Calu3 (cell line): ENCODE results near the gene H1-8. TPM values are rescaled to one million over a fixed set of nuclear protein-coding genes. Genes with fewer than 3 reads are reported as not detected.
"Not testable (repeated sequence)": the region's sequence is repeated elsewhere in the genome, so short reads cannot be mapped to it uniquely, and the experiment has no call there.

ENCODE experiments used
- BruUV-seq: library from RNA; stranded (reverse); fragments of 400-500 nt; replicated peaks from 2 replicates; lab custom pipeline; 2021; lab: Mats Ljungman, UMichigan
- CTCF ChIA-PET: fragments of 300-600 bp; sonication (Branson Sonifier 250); formaldehyde crosslinking; loops from one replicate; lab custom pipeline; 2022; ENCODE audit warnings: antibody characterized with exemption; lab: Charles Lee
- DNase-seq: peaks from one replicate; pipeline ENCODE4 v3.0.0; 2022
- H3K27ac Mint-ChIP-seq: one replicate; pipeline ENCODE4 v1.8.0; 2022; ENCODE audit warnings: mixed read lengths; ENCODE audit not compliant: unreplicated experiment
- H3K27me3 Mint-ChIP-seq: one replicate; pipeline ENCODE4 v1.8.0; 2022; ENCODE audit warnings: mixed read lengths; ENCODE audit not compliant: unreplicated experiment
- H3K36me3 Mint-ChIP-seq: one replicate; pipeline ENCODE4 v1.8.0; 2022; ENCODE audit warnings: mild to moderate bottlenecking, moderate library complexity, mixed read lengths; ENCODE audit not compliant: insufficient read depth, unreplicated experiment
- H3K4me1 Mint-ChIP-seq: one replicate; pipeline ENCODE4 v1.8.0; 2022; ENCODE audit warnings: mild to moderate bottlenecking, low read depth, mixed read lengths; ENCODE audit not compliant: unreplicated experiment
- H3K4me3 Mint-ChIP-seq: one replicate; pipeline ENCODE4 v1.8.0; 2022; ENCODE audit warnings: mild to moderate bottlenecking, low read depth, moderate library complexity, mixed read lengths; ENCODE audit not compliant: unreplicated experiment
- H3K9me3 Mint-ChIP-seq: one replicate; pipeline ENCODE4 v1.8.0; 2022; ENCODE audit warnings: low read depth, mixed read lengths; ENCODE audit not compliant: unreplicated experiment
- intact Hi-C: fragments of 100-400 bp; cut with micrococcal nuclease; formaldehyde crosslinking; loops from one replicate; pipeline ENCODE4 v1.10.0; 2022; ENCODE audit not compliant: unreplicated experiment
- total RNA-seq: library from RNA; stranded (reverse); gene quantifications from 2 replicates; pipeline ENCODE4 v1.2.3, GENCODE V29; 2022
- TF ChIP-seq, protein P1 (sequence below): fragments of 200-600 bp; IDR thresholded peaks from one replicate; pipeline ENCODE4 v1.8.0; 2022; ENCODE audit warnings: antibody characterized with exemption; ENCODE audit not compliant: unreplicated experiment

Gene H1-8
- total RNA-seq, 1 experiment from 2014 or later: not detected

DNA sequence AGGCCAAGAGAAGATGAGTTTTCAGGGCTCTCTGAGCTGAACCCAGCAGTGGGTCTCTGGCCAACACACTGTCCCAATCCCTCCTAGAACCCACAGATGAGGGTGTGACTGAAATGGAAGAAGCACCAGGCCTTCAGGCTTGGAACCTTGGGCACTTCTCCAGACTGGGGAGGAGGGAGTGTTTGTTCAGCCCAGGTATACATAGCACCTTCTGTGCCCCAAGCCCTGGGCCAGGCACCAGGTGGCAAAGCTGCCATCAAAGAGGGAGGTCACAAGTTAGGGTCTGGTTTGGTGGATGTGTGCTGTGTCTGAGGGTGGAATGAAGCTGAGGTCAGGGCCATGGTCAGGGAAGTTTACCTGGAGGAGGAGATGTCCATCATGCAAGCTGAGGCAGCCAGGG lies 30.4 kb upstream of the H1-8 start:
- no peak for DNase-seq
- H3K4me3 Mint-ChIP-seq: no peak overlapping the region
- intact Hi-C loops: no loop called here
- no peaks in the 10 kb centered on the region for H3K9me3 Mint-ChIP-seq
- H3K36me3 Mint-ChIP-seq: no peaks in the 10 kb centered on the region
- TF ChIP-seq, protein P1, sequence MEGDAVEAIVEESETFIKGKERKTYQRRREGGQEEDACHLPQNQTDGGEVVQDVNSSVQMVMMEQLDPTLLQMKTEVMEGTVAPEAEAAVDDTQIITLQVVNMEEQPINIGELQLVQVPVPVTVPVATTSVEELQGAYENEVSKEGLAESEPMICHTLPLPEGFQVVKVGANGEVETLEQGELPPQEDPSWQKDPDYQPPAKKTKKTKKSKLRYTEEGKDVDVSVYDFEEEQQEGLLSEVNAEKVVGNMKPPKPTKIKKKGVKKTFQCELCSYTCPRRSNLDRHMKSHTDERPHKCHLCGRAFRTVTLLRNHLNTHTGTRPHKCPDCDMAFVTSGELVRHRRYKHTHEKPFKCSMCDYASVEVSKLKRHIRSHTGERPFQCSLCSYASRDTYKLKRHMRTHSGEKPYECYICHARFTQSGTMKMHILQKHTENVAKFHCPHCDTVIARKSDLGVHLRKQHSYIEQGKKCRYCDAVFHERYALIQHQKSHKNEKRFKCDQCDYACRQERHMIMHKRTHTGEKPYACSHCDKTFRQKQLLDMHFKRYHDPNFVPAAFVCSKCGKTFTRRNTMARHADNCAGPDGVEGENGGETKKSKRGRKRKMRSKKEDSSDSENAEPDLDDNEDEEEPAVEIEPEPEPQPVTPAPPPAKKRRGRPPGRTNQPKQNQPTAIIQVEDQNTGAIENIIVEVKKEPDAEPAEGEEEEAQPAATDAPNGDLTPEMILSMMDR: no peak
- H3K27ac Mint-ChIP-seq: no peak overlapping the region
- no TSS peak for BruUV-seq
- CTCF ChIA-PET: interaction anchor here (0.9 kb wide), 1 partner anchor 8 kb away, joined by 3 read pairs; no protein-coding TSS in a partner anchor
- H3K27me3 Mint-ChIP-seq: no peaks in the 10 kb centered on the region
- H3K4me1 Mint-ChIP-seq: no peaks in the 10 kb centered on the region

DNA sequence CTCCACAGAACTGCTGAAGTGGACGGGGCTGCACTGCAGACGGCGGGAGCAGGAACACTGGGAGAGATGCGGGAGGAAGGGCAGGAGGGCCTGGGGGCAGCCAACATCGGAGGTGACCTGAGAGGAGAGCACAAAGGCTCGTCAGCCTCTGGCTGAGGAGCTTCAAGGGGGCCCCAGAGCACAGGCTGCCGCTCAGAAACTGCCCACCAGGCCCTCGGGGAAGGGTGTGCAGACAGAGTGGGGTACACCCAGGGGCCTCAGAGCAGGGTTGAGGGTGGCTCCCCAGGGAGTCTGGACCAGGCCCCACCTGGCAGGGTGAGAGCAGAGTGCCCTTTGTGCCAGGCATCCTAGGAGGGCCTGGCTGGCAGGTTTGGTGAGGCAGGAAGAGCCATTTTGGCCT lies 29.3 kb upstream of the H1-8 start:
- intact Hi-C loops: no loop called here
- H3K4me1 Mint-ChIP-seq: no peaks in the 10 kb centered on the region
- TF ChIP-seq, protein P1: no peak
- DNase-seq: no peak
- no peak overlapping the region for H3K4me3 Mint-ChIP-seq
- H3K27ac Mint-ChIP-seq: no peak overlapping the region
- CTCF ChIA-PET: no interaction called here
- H3K9me3 Mint-ChIP-seq: no peaks in the 10 kb centered on the region
- no peaks in the 10 kb centered on the region for H3K36me3 Mint-ChIP-seq
- H3K27me3 Mint-ChIP-seq: no peaks in the 10 kb centered on the region
- no TSS peak for BruUV-seq

DNA sequence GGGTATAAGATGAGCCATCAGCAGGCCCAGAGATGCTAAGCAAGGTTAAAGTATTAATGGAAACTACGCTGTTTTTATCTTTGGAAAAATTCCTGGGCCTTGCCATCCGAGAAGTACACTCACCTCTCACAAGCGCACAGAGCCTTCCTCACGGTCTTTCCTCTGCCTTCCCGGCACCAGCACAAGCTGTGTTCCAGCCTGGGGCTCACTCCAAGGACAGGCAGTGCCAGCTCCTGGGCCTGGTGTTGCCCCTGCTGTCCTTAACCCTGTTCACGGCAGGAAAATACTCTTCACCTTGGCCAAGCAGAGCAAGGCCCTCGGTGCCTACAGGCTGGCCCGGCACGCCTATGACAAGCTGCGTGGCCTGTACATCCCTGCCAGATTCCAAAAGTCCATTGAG lies 28.9 kb upstream of the H1-8 start:
- H3K27me3 Mint-ChIP-seq: no peaks in the 10 kb centered on the region
- CTCF ChIA-PET: no interaction called here

DNA sequence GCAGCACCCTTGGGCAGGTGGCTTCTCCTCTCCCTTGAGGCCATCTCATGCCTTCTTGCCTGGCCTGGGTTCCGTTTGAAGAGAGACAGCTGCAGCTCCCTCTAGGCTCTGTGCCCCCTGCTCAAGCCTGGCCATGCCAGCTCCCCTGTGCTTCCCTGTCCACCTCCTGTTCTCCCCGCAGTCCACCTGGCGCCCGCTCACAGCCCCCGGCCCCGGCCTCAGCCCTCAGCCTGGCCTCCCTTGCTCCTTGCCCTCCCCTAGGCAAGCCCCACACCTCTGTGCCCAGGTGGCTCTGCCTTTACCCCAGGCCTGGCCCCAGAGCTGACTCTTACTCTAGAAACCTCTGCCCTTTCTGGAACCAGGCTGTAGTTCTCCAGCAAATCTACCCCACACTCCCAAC lies 28.4 kb upstream of the H1-8 start:
- CTCF ChIA-PET: no interaction called here
- no peaks in the 10 kb centered on the region for H3K27me3 Mint-ChIP-seq
- no peaks in the 10 kb centered on the region for H3K9me3 Mint-ChIP-seq
- no peak overlapping the region for H3K27ac Mint-ChIP-seq
- H3K4me1 Mint-ChIP-seq: no peaks in the 10 kb centered on the region
- BruUV-seq: no TSS peak
- intact Hi-C loops: no loop called here
- no peak overlapping the region for H3K4me3 Mint-ChIP-seq
- no peak for DNase-seq
- no peaks in the 10 kb centered on the region for H3K36me3 Mint-ChIP-seq
- TF ChIP-seq, protein P1: no peak

More for the DNA sequence above, 28.9 kb upstream of the H1-8 start:
- Mint-ChIP-seq H3K4me1 (no peaks in the 10 kb centered on the region), H3K27ac (no peak overlapping the region), H3K4me3 (no peak overlapping the region), H3K9me3 (no peaks in the 10 kb centered on the region), H3K36me3 (no peaks in the 10 kb centered on the region)
- intact Hi-C loops: no loop called here
- no TSS peak for BruUV-seq
- no peak for DNase-seq
- TF ChIP-seq, protein P1: no peak

DNA sequence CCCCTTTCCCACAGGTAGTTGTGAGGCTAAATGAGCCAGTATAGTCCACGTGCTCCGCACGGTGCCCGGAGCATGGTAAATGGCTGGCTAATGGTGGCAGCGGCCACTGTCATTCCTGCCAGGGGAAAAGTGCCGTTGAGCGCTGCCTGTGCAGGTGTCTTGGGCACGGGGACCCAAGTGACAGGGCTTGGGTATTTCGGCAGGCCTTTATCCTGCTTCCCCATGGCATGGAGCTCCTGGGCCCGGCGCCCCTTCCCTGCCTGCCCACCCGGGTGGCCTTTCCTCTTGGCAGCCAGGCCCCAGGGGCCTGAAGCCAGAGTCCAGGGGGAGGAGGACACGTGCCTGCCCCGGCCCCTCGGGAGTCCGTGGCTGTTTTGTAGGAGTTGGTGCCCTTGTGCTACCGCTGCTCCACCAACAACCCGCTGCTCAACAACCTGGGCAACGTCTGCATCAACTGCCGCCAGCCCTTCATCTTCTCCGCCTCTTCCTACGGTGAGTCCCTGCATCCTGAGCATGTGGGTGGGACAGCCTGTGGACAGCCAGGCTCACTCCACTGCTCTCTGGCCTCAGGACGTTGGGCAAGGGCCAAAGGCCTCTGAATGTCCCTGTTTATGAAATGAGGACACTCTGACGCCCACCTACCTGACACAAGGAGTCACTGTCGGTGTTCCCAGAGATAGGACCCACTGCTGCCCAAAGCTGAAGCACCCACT lies 27.7 kb upstream of the H1-8 start:
- H3K36me3 Mint-ChIP-seq, DNase-seq, H3K4me3 Mint-ChIP-seq, H3K27ac Mint-ChIP-seq, H3K27me3 Mint-ChIP-seq, H3K9me3 Mint-ChIP-seq, CTCF ChIA-PET, BruUV-seq, intact Hi-C loops, H3K4me1 Mint-ChIP-seq: not testable (repeated sequence)

DNA sequence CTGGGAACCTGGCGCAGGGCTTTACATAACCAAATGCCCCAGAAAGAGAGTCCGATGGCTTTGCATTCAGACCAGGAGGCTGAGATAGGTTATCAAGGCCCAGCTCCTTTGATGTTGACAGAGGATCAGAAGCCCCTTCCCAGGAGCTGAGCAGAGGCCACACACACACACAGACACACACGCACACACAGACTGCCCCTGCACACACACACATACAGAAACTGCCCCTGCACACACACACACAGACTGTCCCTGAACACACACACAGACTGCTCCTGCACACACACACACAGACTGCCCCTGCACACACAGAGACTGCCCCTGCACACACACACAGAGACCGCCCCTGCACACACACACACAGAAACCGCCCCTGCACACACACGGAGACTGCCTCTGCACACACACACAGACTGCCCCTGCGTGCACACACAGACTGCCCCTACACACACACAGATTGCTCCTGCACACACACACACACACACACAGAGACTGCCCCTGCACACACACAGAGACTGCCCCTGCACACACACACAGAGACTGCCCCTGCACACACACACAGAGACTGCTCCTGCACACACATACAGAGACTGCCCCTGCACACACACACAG lies 27.0 kb upstream of the H1-8 start:
- H3K9me3 Mint-ChIP-seq, H3K4me1 Mint-ChIP-seq, H3K36me3 Mint-ChIP-seq, CTCF ChIA-PET, H3K27ac Mint-ChIP-seq, BruUV-seq, intact Hi-C loops, H3K4me3 Mint-ChIP-seq, H3K27me3 Mint-ChIP-seq, DNase-seq: not testable (repeated sequence)
